Measurements from ENCODE around the gene DNAH6.

DNAH6 gene

DNA sequence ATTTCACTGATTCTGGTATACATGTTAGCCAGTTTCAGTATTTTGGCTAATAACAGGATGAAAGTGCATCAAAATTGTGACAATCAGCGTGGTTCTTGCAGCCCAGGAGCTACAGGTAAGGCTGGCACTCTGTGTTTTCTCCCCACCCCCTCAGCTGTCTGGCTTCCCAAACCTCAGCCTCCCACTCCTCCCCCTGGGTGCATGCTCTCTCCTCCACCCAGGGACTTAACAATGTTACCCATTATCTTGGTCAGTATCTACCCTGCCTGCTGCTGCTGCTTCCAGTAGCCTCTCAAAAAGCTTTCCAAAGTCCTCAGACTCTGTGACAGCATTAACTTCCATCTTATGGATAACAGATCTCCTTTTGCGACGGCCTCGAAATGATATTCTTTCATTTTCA is 323.6 kb downstream of the DNAH6 start:
- no peak overlapping the region for H3K4me3 ChIP-seq (ENCODE audit: low read depth, low read length)
- H3K27ac ChIP-seq: no peak overlapping the region
- TF ChIP-seq, protein P1, sequence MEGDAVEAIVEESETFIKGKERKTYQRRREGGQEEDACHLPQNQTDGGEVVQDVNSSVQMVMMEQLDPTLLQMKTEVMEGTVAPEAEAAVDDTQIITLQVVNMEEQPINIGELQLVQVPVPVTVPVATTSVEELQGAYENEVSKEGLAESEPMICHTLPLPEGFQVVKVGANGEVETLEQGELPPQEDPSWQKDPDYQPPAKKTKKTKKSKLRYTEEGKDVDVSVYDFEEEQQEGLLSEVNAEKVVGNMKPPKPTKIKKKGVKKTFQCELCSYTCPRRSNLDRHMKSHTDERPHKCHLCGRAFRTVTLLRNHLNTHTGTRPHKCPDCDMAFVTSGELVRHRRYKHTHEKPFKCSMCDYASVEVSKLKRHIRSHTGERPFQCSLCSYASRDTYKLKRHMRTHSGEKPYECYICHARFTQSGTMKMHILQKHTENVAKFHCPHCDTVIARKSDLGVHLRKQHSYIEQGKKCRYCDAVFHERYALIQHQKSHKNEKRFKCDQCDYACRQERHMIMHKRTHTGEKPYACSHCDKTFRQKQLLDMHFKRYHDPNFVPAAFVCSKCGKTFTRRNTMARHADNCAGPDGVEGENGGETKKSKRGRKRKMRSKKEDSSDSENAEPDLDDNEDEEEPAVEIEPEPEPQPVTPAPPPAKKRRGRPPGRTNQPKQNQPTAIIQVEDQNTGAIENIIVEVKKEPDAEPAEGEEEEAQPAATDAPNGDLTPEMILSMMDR (IDR thresholded peaks at IDR 0.05; ENCODE audit: low read depth, low read length): no peak
- H3K27me3 ChIP-seq (ENCODE audit: insufficient read depth, low read depth, severe bottlenecking): no peaks in the 10 kb centered on the region
- H3K36me3 ChIP-seq: no peaks in the 10 kb centered on the region
- peaks cover 6% of the 10 kb centered on the region for H3K9me3 ChIP-seq (ENCODE audit: severe bottlenecking)
- no peak for DNase-seq

DNA sequence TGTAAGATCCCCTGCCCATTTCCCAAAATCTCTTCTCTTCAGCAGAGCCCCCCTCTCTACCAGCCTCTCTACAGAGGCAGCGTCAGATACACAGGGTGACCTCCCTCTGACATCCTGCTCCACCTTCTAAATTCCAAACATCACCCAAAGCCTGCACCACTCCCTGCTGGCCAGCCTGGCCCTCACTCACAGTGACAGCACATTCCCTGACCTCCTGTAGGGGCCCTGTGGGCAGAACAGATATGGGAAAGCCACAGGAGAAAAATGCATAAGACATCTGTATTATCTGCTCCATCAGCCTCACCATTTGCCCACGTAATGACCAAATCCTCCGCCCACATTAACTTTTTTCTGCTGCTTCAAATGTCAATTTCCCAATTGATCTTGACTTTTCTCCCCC is 324.0 kb downstream of the DNAH6 start:
- Histone ChIP-seq H3K4me3 (ENCODE audit: low read depth, low read length) (no peak overlapping the region), H3K27ac (no peak overlapping the region), H3K9me3 (ENCODE audit: severe bottlenecking) (peaks cover 6% of the 10 kb centered on the region), H3K36me3 (no peaks in the 10 kb centered on the region), H3K27me3 (ENCODE audit: insufficient read depth, low read depth, severe bottlenecking) (no peaks in the 10 kb centered on the region)
- DNase-seq: no peak
- TF ChIP-seq, protein P1 (IDR thresholded peaks at IDR 0.05; ENCODE audit: low read depth, low read length): 0 out of 2 replicates have a peak, but pooled peaks have one; percentile 14

- no peak for DNase-seq
- no peak overlapping the region for H3K4me3 ChIP-seq (ENCODE audit: low read depth, low read length)
- no peaks in the 10 kb centered on the region for H3K9me3 ChIP-seq (ENCODE audit: severe bottlenecking)
- TF ChIP-seq, protein P1 (IDR thresholded peaks at IDR 0.05; ENCODE audit: low read depth, low read length): no peak
- no peak overlapping the region for H3K27ac ChIP-seq
- no peaks in the 10 kb centered on the region for H3K36me3 ChIP-seq
- H3K27me3 ChIP-seq (ENCODE audit: insufficient read depth, low read depth, severe bottlenecking): no peaks in the 10 kb centered on the region
Measured at GRCh38 chr2:84841577-84841976, 325.3 kb downstream of the DNAH6 start.

GRCh38 chr2:84844141-84844540 is 327.8 kb downstream of the DNAH6 start:
- H3K9me3 ChIP-seq (ENCODE audit: severe bottlenecking): no peaks in the 10 kb centered on the region
- no peak overlapping the region for H3K27ac ChIP-seq
- H3K4me3 ChIP-seq (ENCODE audit: low read depth, low read length): no peak overlapping the region
- no peak for DNase-seq
- H3K36me3 ChIP-seq: no peaks in the 10 kb centered on the region
- no peaks in the 10 kb centered on the region for H3K27me3 ChIP-seq (ENCODE audit: insufficient read depth, low read depth, severe bottlenecking)
- TF ChIP-seq, protein P1 (IDR thresholded peaks at IDR 0.05; ENCODE audit: low read depth, low read length): no peak

DNA sequence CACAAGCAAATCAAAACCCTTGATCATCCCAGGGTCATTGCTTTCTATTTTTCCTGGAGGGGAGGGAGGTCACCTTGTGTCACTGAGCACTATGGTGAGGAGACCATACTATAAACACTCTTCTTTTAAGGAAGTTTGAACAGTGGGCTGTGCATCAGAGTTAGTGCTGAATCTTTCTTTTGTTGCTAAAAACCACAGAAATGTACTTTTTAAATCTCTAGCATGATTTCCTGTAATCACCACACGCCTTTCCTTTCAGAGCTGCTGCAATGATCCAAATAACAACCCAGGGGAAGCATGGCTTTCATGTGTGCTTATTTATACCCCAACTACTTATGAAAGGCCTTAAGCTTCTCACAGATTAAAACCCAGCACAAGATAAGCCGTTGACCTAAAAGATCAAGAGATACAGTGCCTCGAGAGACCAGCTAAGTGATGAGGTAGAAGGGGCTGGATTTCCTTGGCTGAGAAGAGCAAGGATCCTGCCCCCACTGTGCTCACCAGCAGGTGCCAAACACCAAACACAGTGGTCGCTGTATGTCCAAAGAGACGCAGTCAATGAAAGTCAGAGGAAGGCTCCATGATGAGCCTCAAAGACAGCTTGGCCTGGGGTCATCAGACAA is 329.9 kb downstream of the DNAH6 start:
- H3K36me3 ChIP-seq: no peaks in the 10 kb centered on the region
- no peaks in the 10 kb centered on the region for H3K27me3 ChIP-seq (ENCODE audit: insufficient read depth, low read depth, severe bottlenecking)
- H3K9me3 ChIP-seq (ENCODE audit: severe bottlenecking): no peaks in the 10 kb centered on the region
- TF ChIP-seq, protein P1 (IDR thresholded peaks at IDR 0.05; ENCODE audit: low read depth, low read length): no peak
- H3K27ac ChIP-seq: peak overlapping the region; percentile 39
- no peak overlapping the region; the same call in 1 of the 2 replicates for H3K4me3 ChIP-seq (ENCODE audit: low read depth, low read length)
- DNase-seq: peak; percentile 67

- H3K27me3 ChIP-seq (ENCODE audit: insufficient read depth, low read depth, severe bottlenecking): no peaks in the 10 kb centered on the region
- DNase-seq: peak; percentile 49
- no peak overlapping the region; the same call in 1 of the 2 replicates for H3K4me3 ChIP-seq (ENCODE audit: low read depth, low read length)
- no peaks in the 10 kb centered on the region for H3K36me3 ChIP-seq
- no peaks in the 10 kb centered on the region for H3K9me3 ChIP-seq (ENCODE audit: severe bottlenecking)
- TF ChIP-seq, protein P1 (IDR thresholded peaks at IDR 0.05; ENCODE audit: low read depth, low read length): no peak
- H3K27ac ChIP-seq: peak overlapping the region; percentile 39
Measured at GRCh38 chr2:84846741-84847142, 330.4 kb downstream of the DNAH6 start.

Measured in WERI-Rb-1 (cell line).